Colon (tissue), 2 donors: Measurements from ENCODE around the gene HOXD3.

Experiments used
- FAIRE-seq: peaks from 2 replicates; lab custom pipeline; 2012; peaks lifted over from hg19 to GRCh38; lab: Jason Lieb, UNC
- donor health status: control.
- donor health status: control.

The HOXD3 gene

GRCh38 chr2:176132205-176133171, 24.6 kb upstream of the HOXD3 start:
- no peak for FAIRE-seq

- no peak for FAIRE-seq
Observed at GRCh38 chr2:176133389-176133788, 23.7 kb upstream of the HOXD3 start.

DNA sequence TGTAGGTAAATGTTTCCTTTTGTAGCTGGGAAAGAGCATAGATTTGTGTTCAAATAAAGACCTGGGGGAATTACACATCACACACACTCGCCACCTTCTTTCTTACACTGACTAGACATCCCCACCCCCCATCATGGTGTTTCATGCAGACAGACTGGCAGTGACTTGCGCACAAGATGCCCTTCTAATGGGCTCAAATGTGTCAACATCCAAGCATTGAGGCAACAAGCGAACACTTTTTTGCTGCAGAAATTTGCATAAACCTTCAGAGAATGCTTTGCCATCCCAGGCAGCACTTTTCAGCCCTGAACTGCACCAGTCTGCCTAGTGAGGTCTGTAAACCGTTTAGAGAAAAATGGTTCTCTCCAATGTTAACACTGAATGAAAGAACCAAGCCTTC, 23.1 kb upstream of the HOXD3 start:
- no peak for FAIRE-seq

DNA sequence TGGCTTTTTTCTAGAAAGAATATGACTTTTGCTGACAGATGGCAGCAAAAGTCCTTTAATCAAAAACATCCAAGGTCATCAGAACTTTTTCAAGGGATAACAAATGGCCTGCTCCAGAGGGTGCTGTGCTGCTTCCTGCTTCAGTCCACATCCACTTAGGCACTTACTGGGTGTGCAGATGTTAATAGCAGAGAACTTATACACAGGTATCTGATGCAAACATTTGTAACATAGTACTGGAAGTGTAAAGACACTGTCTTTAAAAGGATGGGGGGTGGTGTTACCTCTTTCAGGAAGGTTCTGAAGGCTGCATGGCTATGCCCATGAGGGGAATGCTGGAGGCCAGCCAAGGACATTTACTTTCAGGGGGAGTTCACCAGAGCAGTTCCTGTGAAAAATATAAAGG, 22.1 kb upstream of the HOXD3 start:
- FAIRE-seq: no peak

- no peak for FAIRE-seq
Observed at GRCh38 chr2:176136374-176137251, 20.5 kb upstream of the HOXD3 start.

- FAIRE-seq: no peak
Observed at GRCh38 chr2:176137252-176137580, 19.9 kb upstream of the HOXD3 start.

DNA sequence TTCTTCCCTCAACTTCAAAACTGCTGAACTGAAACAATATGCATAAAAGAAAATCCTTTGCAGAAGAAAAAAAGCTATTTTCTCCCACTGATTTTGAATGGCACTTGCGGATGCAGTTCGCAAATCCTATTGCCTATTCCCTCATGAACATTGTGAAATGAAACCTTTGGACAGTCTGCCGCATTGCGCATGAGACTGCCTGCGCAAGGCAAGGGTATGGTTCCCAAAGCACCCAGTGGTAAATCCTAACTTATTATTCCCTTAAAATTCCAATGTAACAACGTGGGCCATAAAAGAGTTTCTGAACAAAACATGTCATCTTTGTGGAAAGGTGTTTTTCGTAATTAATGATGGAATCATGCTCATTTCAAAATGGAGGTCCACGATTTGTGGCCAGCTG, 19.2 kb upstream of the HOXD3 start:
- no peak for FAIRE-seq

DNA sequence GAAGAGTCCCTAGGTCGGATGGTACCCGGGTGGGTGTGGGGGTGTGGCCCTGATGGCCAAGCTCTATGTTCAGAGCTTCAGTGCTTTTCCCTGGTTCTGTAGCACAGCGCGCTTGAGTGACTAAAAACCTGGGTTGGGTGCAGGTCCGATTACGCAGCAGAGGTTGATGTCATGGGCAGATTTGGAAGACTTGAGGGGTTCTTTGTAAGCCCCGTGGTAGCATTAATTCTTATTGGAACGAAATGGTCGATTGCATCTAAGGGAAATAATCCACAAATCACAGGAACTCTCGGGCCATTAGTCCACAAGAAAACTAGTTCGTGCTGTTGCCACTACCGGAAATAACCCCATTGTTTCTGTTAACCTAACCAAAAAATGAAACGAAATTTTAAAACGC, 18.6 kb upstream of the HOXD3 start:
- no peak for FAIRE-seq

DNA sequence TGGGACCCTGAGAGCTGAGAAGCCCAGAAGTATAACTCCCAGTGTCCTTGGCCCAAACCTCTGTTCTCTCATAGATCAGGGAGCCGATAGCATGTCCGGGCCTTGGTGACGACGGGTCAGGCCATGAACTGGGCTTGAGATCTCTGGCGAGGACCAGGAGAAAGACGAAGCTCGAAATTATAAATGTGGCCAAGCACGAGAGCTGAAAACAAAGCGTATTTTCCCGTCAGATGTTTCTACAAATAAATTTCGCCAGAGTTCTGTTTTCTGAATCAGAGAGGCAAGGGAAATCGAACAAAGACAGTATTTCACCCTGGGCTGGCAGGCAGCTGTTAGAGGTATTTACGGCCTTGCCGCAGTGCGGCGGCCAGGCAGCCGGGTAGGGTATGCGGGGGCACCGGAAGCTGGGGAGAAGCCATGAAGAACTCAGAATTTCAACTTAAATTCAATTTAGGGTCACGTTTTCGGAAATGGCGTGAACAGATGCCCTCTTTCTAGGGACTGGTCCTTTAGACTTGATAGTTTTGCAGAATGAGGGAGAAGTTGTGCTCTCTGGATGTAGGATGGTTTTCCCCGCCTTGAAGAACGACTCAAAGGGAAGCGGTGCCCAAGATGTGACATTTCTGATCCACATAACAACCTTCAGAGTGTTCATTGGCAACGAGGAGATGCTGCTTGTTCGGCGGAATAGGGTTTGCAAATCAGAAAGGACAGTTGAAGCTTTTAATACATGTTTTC, 18.0 kb upstream of the HOXD3 start:
- no peak for FAIRE-seq

GRCh38 chr2:176139661-176140512, 17.2 kb upstream of the HOXD3 start:
- FAIRE-seq: no peak

DNA sequence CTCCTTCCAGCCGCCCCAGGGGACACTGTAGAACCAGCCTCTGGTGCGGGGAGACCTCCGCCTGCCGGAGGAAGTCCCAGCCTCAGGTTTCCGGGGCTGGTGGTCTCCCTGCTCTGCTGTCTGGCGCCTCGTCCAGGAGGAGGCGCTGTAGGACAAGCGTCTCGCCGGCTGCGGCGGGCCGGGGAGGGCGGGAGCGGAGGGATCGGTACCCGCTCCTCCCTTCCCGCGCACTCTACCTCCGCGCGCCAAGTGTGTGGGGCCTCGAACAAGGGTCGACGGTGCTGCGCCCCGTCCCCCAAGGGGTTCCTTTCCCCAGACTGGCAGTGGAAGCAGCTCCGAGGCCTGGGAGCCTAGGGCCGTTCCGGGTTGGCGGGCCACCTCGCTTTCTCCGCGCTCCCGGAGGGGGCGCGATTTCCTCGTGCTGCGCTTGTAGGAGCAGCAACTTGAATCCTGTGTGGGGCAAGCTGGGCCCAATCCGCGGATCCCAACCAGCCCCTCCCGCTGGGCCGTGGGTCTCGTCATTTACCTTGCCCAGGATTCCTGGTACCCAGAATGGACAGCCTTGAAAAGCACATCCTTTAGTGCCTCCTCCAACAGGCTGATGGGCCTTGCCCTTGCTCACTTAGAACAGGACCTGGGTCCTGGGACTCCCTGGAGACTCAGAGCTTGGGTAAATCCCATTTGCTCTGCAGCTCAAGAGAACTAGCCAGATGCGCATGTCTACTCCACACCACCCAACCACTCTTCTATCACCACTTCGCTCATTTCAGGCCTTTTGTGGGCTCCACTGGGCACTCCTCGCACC, 16.4 kb upstream of the HOXD3 start:
- FAIRE-seq: no peak

DNA sequence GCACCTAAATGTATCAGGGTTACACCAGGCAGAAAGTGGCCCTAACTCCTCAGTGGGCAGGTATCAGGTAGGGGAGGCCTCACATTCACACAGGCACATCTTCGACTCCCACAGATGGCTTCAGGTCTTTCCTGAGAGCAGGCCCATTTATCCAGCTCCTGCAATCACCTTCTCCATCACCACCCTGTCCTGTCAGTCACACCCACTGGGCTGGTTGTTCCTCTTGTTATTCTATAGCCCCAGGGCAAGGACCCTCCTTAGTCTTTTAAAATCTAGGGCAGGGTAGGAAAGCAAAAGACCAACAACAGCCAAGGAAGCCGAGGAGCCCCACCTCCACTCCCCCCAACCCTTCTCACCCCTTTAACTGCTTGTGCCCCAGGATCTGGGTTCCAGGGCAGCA, 14.8 kb upstream of the HOXD3 start:
- FAIRE-seq: no peak

DNA sequence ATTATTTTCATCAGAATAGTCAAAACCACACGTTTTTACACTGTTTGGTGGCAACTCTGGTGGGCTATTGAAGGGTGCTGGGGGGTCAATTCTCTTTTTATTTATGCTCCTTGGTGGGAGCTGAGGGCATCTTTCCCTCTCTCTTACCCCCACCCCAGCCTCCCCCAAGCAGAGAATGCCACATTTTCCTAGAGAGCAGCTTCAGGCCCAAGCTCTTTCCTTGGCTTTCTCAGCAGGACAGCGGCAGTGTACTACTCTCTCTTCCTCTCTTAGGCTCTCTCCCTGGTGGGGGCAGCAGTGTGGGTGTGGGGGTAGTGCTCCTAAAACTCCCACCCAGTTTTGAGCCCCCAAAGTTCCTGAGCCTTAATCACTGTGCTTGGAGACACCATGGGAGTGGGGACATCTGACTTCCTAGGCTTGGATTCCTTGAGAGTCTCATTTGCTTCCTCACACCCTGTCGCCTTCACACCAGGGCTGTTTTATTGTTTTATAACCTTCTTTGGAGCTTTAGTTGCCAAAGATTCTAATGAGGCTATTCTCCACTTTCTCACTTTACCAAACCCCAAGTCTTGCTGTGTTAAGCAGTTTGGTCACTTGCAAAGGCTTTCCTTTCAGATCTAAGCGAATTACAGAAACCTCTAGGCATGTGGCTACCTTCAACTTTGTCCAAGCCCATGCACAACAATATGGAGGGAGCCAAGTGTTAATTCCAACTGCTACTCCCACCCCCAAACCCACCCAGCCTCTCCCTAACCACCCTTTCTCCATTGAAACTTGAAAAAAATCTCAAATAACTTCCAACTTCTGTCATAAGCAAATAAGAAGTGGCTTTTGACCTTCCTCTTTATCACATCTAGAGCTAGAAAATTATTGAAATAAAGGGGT, 11.8 kb upstream of the HOXD3 start:
- FAIRE-seq: no peak

DNA sequence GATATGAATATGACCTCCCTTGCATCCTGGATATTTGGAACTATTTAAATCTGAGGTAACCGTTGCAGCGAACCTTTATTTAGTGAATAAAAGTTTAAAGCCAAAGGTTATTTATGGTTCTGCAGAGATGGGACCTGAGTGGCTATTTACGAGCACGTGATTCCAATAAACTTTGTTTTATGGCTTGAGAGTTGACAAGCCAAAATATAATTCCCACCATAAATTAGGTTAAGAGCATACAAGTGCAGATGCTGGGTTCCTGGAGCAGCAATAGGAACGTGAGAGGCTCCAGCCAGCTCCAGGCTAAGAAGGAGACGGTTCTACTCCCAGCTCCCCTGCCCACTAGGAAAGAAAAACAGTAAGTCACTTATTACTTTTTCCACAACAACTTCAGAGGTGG, 11.0 kb upstream of the HOXD3 start:
- no peak for FAIRE-seq

GRCh38 chr2:176146645-176147044, 10.5 kb upstream of the HOXD3 start:
- no peak for FAIRE-seq

DNA sequence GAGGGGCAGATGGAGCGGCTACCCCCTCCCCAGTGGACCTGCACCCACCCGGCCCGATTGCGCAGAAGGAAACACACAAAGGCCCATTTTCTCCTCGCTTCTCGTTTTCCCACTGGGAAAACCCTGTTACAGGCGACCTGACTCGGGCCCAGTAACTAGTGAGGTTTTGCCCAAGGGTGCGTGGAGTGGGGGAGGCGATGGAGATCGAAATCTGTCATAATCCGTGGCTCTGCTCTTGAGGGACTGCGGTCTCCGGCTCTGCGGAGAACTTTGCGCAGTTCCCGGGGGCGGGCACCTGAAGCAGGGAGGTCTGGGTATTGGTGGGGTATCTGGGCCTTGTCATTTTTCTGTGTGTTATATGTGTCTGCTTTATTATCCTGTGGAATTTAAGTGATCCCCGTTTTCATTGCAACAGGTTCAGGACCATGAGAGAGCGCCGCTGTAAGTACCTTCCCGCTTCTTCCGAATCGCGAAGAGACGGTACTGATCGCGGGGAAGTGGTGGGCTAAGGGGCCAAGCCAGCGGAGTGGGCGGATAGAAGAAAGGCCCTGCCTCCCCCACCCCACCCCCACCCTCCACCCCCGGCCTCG, 9.8 kb upstream of the HOXD3 start:
- no peak for FAIRE-seq

DNA sequence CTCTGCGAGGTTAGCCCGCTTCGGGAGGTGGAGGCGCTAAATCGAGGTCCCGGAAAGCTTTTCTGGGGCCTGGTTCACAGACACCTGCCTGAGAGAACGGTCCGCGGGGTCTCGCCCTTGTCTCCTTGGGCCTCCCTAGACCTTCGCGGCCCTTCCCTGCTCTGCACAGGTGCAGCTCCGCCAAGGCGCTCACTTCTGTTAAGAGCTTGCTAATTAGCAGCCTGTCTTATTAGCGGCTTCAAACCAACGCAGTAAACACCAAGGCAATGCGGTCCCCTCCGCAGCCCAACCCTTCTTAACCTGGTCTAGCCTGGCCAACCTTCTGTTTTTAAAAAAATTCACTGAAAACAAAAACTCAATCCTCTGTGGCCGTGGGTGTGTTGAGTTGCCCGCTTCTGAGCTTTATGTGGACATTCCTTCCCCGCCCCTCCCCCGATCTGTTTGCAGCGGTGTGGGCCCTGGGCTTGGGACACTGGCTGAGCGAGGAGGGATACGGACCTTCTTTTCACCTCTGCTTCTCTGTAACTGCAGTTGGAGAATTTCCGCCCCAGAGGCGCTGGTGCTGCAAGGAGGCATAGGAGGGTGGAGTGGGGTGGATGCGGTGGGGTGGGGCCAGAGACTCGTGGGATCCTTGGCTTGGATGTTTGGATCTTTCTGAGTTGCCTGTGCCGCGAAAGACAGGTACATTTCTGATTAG, 9.2 kb upstream of the HOXD3 start:
- FAIRE-seq: no peak

- no peak for FAIRE-seq
Observed at GRCh38 chr2:176148751-176149421, 8.2 kb upstream of the HOXD3 start.
